Testis (tissue), 2 donors: ENCODE results near the gene PRAME.

Source experiments
- POLR2A ChIP-seq: fragments of 450-650 bp; IDR thresholded peaks from one replicate; pipeline ENCODE4 v1.6.1; 2017; ENCODE audit warnings: antibody characterized with exemption, mild to moderate bottlenecking, moderate library complexity
- TF ChIP-seq, protein P1 (sequence below), 3 experiments: fragments of 450-650 bp in 2 of 3; fragments of 200-600 bp in 1 of 3; sonication (generic) in 1 of 3; IDR thresholded peaks; one replicate each; pipeline ENCODE4 v1.5.1; 2016 to 2019; ENCODE audit warnings: antibody characterized with exemption in 3 of 3, mild to moderate bottlenecking in 2 of 3, moderate library complexity in 1 of 3

DNA sequence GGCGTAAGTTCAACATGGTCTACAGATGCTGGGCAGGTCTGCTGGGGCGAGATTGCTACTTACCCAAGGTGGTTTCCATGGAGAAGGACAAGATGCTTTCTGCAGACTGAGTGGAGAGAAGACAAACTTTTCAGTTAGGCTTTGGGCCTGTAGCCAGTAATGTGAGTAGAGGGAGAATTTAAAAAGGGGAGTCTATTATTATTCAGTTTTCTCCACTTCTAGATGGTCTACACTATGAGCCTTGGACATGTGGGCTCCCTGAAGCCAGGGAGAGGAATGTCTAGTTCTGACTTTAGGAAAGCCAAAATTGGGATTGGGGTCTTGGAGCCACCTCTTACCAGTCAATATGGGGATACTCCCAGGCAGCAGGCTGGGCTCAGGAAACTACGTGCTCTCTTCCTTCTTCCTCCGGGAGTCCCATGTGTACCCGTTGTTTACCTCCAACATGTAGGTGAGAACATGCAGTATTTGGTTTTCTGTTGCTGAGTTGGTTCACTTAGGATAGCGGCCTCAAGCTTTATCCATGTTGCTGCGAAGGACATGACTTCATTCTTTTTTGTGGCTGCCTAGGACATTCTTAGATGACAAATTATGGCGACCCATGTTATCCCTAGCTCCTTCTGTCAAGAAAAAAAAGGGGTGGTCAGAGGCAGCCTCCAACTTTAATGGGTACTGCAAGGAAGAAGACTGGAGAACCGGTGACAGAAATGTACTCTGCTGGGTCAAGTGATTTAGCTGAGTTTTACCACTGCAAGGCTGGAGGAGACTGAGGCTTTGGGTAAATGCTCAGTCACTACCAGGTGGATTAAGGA is 24.3 kb downstream of the PRAME start:
- TF ChIP-seq, protein P1, sequence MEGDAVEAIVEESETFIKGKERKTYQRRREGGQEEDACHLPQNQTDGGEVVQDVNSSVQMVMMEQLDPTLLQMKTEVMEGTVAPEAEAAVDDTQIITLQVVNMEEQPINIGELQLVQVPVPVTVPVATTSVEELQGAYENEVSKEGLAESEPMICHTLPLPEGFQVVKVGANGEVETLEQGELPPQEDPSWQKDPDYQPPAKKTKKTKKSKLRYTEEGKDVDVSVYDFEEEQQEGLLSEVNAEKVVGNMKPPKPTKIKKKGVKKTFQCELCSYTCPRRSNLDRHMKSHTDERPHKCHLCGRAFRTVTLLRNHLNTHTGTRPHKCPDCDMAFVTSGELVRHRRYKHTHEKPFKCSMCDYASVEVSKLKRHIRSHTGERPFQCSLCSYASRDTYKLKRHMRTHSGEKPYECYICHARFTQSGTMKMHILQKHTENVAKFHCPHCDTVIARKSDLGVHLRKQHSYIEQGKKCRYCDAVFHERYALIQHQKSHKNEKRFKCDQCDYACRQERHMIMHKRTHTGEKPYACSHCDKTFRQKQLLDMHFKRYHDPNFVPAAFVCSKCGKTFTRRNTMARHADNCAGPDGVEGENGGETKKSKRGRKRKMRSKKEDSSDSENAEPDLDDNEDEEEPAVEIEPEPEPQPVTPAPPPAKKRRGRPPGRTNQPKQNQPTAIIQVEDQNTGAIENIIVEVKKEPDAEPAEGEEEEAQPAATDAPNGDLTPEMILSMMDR (IDR thresholded peaks at IDR 0.05), result no peak
- TF ChIP-seq POLR2A, result no peak
